Left lung (tissue), 10 donors: ENCODE results near the gene TUBB1. TPM values are rescaled to one million over a fixed set of nuclear protein-coding genes. Genes with fewer than 3 reads are reported as not detected.

Experiments
- ATAC-seq: fragments of 200-7000 bp; cut with Tn5 transposase; one replicate; pipeline ENCODE4 v1.9.1; 2020; ENCODE audit warnings: moderate library complexity
- DNase-seq, 4 donors: peaks; one replicate each; pipeline ENCODE4 v3.0.0-alpha.2; 2013 to 2020
- H3K27ac ChIP-seq, 2 donors: fragments of 200-600 bp; sonication (generic) in 1 of 2; one replicate each; pipeline versions ENCODE4 v1.5.0 to v1.8.0; 2020 to 2021
- H3K27me3 ChIP-seq, 2 donors: fragments of 200-600 bp; sonication (generic) in 1 of 2; one replicate each; pipeline versions ENCODE4 v1.5.0 to v1.8.0; 2020 to 2021
- H3K36me3 ChIP-seq, 2 donors: fragments of 200-600 bp; sonication (generic) in 1 of 2; one replicate each; pipeline versions ENCODE4 v1.5.0 to v1.8.0; 2020 to 2021
- H3K4me1 ChIP-seq, 2 donors: fragments of 200-600 bp; one replicate each; pipeline ENCODE4 v1.8.0; 2021
- H3K4me3 ChIP-seq, 2 donors: fragments of 200-600 bp; sonication (generic) in 1 of 2; one replicate each; pipeline versions ENCODE4 v1.5.0 to v1.8.0; 2020 to 2021; ENCODE audit warnings: mild to moderate bottlenecking in 1 of 2
- H3K9me3 ChIP-seq, 2 donors: fragments of 200-600 bp; sonication (generic) in 1 of 2; one replicate each; pipeline versions ENCODE4 v1.5.0 to v1.8.0; 2020 to 2021
- CTCF ChIP-seq, 2 donors: fragments of 200-600 bp; sonication (generic) in 1 of 2; IDR thresholded peaks; one replicate each; pipeline versions ENCODE4 v1.5.0 to v1.8.0; 2021; ENCODE audit warnings: antibody characterized with exemption in 2 of 2
- intact Hi-C, 2 donors: fragments of 100-400 bp; cut with DNase I; formaldehyde crosslinking; loops; one replicate each; pipeline versions ENCODE4 v1.11.2 to v1.14.2; 2022
- polyA plus RNA-seq, 6 donors: library from polyadenylated mRNA; unstranded; fragments of 120-200 nt; gene quantifications; one replicate each; pipeline ENCODE4 v1.2.1, GENCODE V29; 2013; ENCODE audit not compliant: insufficient read length in 6 of 6
- total RNA-seq, 2 donors: library from RNA; stranded (reverse); fragmentation: NEBNext Ultra II Directional; extraction: Animal tissue kit (Norgen Biotek cat#: 25700); gene quantifications; one replicate each; pipeline ENCODE4 v1.2.1, GENCODE V29; 2021
- donor health status: DM: no; HTN: yes; CAD: no.
- donor health status: DM: no; HTN: no; CAD: no.

TUBB1 gene
- total and polyA plus RNA-seq, 8 donors, result 2.0 to 5.7 (median 4.3) TPM

DNA sequence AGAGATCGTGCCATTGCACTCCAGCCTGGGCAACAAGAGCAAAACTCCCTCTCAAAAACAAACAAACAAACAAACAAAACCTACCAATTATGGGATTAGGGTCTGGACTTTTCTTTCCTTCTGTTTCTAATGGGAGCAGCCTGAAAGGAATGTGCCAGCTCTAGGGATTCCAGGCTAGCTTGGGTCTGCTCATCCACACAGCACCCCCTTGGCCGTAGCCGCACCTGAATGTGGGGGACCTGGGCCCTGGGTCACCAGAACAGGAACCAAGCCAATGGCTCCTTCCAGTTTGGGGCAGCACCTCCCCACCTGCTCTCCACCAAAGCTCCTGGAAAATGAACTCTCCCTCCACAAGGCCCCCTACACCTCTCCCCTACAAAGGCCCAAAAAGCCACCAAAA lies 18.9 kb upstream of the TUBB1 start:
- no peaks in the 10 kb centered on the region for H3K9me3 ChIP-seq
- no peaks in the 10 kb centered on the region for H3K27me3 ChIP-seq
- H3K4me3 ChIP-seq, result no peak overlapping the region
- DNase-seq (no peak), ATAC-seq (no peak)
- H3K4me1 ChIP-seq, result peaks cover 9 to 33% of the 10 kb centered on the region in 2 donors
- H3K27ac ChIP-seq, result no peak overlapping the region
- intact Hi-C loops, result no loop called here
- TF ChIP-seq CTCF (IDR thresholded peaks at IDR 0.05), result no peak
- peaks cover 0 to 87% of the 10 kb centered on the region in 2 donors for H3K36me3 ChIP-seq

GRCh38 chr20:59001068-59001448 lies 18.2 kb upstream of the TUBB1 start:
- peaks cover 16 to 40% of the 10 kb centered on the region in 2 donors for H3K4me1 ChIP-seq
- ATAC-seq (no peak), DNase-seq (no peak)
- no peak for TF ChIP-seq CTCF (IDR thresholded peaks at IDR 0.05)
- intact Hi-C loops, result no loop called here
- no peak overlapping the region for H3K4me3 ChIP-seq
- H3K36me3 ChIP-seq, result peaks cover 0 to 80% of the 10 kb centered on the region in 2 donors
- H3K9me3 ChIP-seq, result no peaks in the 10 kb centered on the region
- no peaks in the 10 kb centered on the region for H3K27me3 ChIP-seq
- no peak overlapping the region for H3K27ac ChIP-seq

GRCh38 chr20:59001449-59002171 lies 17.6 kb upstream of the TUBB1 start:
- ATAC-seq (no peak), DNase-seq (no peak)
- Histone ChIP-seq H3K36me3 (peaks cover 0 to 74% of the 10 kb centered on the region in 2 donors), H3K9me3 (no peaks in the 10 kb centered on the region), H3K27ac (no peak overlapping the region), H3K4me3 (no peak overlapping the region), H3K4me1 (peaks cover 20 to 43% of the 10 kb centered on the region in 2 donors), H3K27me3 (no peaks in the 10 kb centered on the region)
- intact Hi-C loops, result no loop called here
- TF ChIP-seq CTCF (IDR thresholded peaks at IDR 0.05), result no peak

GRCh38 chr20:59002388-59002787 lies 16.8 kb upstream of the TUBB1 start:
- ATAC-seq, result no peak
- Histone ChIP-seq H3K27ac (no peak overlapping the region), H3K36me3 (peaks cover 0 to 66% of the 10 kb centered on the region in 2 donors), H3K9me3 (no peaks in the 10 kb centered on the region), H3K4me3 (no peak overlapping the region), H3K4me1 (peaks cover 20 to 45% of the 10 kb centered on the region in 2 donors), H3K27me3 (no peaks in the 10 kb centered on the region)
- no peak for TF ChIP-seq CTCF (IDR thresholded peaks at IDR 0.05)
- intact Hi-C loops, result no loop called here
- no peak for DNase-seq

- intact Hi-C loops, result no loop called here
- H3K9me3 ChIP-seq, result no peaks in the 10 kb centered on the region
- no peak for TF ChIP-seq CTCF (IDR thresholded peaks at IDR 0.05)
- ATAC-seq (no peak), DNase-seq (peak in 1 of 4 donors; percentile 15)
- no peak overlapping the region for H3K4me3 ChIP-seq
- no peaks in the 10 kb centered on the region for H3K27me3 ChIP-seq
- H3K36me3 ChIP-seq, result peaks cover 0 to 61% of the 10 kb centered on the region in 2 donors
- peaks cover 20 to 51% of the 10 kb centered on the region in 2 donors for H3K4me1 ChIP-seq
- H3K27ac ChIP-seq, result no peak overlapping the region
Measured at GRCh38 chr20:59002874-59003399, 16.3 kb upstream of the TUBB1 start.
